Stimulated activated CD8-positive, alpha-beta memory T cell treated with anti-CD3 and anti-CD28 coated beads, Interleukin-4, amount 100 ng/mL, for 1 hour (primary cell): ENCODE results near the gene CUBN.

Experiments used
- DNase-seq, 2 donors: peaks; one replicate each; pipeline ENCODE4 v3.0.0-alpha.2; 2020; ENCODE audit warnings: low read depth in 2 of 2, low spot score in 1 of 2

The CUBN gene

GRCh38 chr10:16923726-16924125 is 205.9 kb downstream of the CUBN start:
- no peak for DNase-seq

- no peak for DNase-seq
Measured at GRCh38 chr10:16923309-16923708, 206.3 kb downstream of the CUBN start.

DNA sequence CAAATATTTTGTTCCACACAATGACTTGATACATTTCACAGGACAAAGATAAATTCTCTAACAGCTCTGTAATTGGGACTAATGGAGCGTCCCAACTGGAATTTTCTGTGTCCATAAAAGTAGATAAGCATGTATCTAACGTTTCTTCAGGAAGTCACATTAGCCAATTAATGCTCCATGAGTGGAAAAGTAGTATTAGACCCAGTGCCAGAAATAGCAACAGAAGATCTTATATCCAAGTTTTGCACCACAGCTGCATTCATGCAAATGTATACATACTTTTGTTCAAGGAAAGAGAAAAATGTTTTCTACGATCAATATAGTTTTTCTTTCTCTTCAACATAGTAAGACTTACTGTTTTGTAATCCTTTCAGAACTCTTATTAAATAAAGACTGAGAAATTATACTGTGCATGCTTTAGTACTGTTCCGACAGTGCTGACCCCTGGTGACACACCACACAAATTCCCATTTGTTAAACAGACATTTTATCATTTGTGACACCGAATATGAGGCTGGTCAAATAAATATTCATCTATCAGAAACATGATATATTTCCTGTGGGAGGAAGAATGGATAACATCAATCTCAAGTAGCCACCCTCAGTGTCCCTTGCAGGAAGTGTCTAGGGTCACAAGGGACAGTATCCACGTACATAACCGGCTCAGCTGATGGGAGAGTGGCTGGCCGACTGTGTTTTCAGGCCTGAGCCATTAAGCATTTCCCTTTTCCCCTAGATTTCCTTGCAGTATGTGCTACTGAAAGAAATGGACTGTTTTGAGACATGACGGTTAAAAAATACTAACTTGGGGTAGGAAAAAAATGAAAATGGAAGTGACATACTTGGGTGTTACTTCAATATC is 210.3 kb downstream of the CUBN start:
- DNase-seq, result no peak

DNA sequence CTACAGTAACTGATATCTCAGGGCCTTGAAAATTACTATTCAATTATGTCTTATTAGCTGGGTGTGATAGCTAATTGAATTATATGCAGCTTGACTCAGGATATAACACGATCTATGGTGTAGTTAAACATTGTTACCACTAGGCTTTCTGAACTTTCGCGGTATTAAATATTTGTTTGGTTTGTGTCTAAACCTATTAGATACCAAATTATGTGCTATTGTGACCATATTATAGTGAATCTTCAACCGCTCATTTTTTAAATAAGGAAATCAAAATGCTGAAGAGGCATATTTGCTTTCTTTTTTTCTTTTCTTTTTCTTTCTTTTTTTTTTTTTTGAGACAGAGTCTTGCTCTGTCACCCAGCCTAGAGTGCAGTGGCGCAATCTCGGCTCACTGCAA is 213.1 kb downstream of the CUBN start:
- no peak for DNase-seq

GRCh38 chr10:16915300-16915699 is 214.3 kb downstream of the CUBN start:
- DNase-seq, result no peak

DNA sequence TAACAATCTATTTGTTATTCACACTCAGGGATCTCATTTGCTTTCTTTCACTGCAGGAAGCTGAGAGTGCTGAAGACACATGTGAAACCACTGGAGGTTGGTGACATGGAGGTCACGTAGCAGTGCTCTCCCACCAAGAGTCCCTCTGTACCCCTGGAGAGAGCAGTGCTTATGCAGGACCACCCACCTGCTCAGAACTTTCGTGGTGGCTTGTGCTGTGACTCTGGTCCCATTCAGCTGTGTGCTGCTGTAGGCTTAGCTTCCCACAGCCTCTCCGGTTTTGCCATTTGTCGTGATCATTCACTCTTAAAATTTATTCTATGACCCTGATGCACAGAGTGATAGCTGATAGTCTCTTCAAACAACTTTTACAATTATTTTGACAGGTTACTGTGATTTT is 216.3 kb downstream of the CUBN start:
- DNase-seq, result no peak

- DNase-seq, result no peak
Measured at GRCh38 chr10:16910793-16911164, 218.8 kb downstream of the CUBN start.

GRCh38 chr10:16909961-16910792 is 219.4 kb downstream of the CUBN start:
- DNase-seq, result no peak

DNA sequence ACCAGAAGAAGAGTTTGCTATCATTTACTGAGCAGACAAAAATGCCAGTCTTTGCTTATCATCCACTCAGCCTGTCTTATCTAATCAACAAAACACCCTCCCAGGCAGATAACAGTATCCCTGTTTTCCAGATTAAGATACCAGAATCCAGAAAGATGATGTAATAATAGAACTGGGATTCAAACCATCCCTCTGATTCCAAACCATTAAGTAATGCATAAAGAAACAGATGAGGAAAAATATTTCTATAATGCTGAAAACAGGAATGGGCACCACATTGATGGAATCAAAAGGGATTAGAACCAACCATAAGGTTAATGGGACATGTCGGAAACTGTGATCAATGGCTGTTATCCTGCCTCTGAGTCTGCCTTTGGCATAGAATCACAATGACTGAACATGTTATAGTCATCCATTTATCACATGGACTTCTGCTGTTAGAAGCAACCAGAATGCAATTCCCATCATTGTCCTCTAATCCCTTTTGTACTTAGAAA is 220.3 kb downstream of the CUBN start:
- DNase-seq, result no peak

- no peak for DNase-seq
Measured at GRCh38 chr10:16907687-16908086, 221.9 kb downstream of the CUBN start.

GRCh38 chr10:16905320-16905719 is 224.3 kb downstream of the CUBN start:
- no peak for DNase-seq

GRCh38 chr10:16904639-16905061 is 225.0 kb downstream of the CUBN start:
- DNase-seq, result no peak

GRCh38 chr10:16904049-16904448 is 225.6 kb downstream of the CUBN start:
- DNase-seq, result no peak

- DNase-seq, result no peak
Measured at GRCh38 chr10:16902606-16903005, 227.0 kb downstream of the CUBN start.

DNA sequence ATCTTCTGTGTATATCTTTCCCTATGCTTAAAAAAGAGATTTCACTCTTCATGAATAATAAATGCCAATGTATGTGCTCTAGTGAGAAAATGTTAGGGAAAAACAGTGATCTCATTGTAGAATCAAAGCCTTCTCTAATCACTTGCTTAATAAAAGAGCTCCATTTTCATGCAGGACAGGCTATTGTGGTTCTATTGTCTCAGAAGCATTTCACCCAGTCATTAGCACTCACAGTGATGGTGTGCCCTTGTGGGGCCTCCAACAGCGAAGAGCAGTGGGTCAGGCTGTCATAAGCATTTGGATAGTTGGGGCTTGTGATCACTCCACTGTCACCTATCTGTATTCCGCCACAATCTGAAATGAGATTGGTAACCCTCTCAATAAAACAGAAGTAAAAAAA is 228.5 kb downstream of the CUBN start:
- DNase-seq, result no peak

DNA sequence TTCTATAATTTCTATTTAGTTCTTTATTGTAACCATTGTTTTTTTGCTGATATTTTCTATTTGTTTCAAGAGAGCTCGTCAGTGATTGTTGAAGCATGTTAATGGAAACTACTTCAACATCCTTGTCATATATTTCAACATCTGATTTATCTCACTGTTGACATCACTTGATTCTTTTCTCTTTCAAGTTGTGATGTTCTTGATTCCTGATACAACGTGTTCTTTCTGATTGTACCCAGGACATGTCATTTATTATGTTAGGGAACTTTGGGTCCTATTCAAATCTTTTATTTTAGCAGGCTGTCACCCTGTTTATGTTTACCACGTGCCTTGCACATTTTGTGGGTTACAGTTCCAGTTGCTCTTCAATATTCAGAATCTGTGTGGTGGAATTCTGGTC is 232.6 kb downstream of the CUBN start:
- no peak for DNase-seq

DNA sequence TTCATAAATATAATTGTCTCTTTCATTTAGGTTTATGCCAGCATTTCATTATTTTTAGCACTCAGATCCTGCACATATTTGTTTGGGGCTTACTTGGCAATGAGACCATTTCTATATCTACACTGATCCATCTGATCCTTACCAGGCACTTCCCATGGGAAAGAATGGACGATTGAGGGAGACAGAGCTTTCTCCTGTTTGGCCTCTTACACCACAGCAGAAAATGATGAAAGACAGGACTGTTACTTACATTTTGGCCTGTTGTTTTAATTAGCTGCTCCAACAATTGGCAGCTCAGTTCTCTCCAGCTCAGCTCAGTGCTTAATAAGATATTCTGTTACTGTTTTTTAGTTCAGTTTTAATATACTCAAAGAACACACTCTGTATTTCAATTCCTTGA is 234.8 kb downstream of the CUBN start:
- DNase-seq, result no peak

- DNase-seq, result no peak
Measured at GRCh38 chr10:16893664-16894063, 235.9 kb downstream of the CUBN start.

- DNase-seq, result peak in 1 of 2 donors; percentile 2
Measured at GRCh38 chr10:16891375-16892313, 238.0 kb downstream of the CUBN start.

GRCh38 chr10:16890691-16891090 is 238.9 kb downstream of the CUBN start:
- no peak for DNase-seq

- no peak for DNase-seq
Measured at GRCh38 chr10:16887565-16887964, 242.0 kb downstream of the CUBN start.
